Keratinocyte (primary cell): ENCODE results near the gene TMEM238L. TPM values are rescaled to one million over a fixed set of nuclear protein-coding genes. Genes with fewer than 3 reads are reported as not detected.

Experiments used
- DNase-seq: peaks from one replicate; pipeline ENCODE4 v3.0.0-alpha.2; 2011; ENCODE audit warnings: low read depth, missing footprints, low spot score
- FAIRE-seq: peaks from 2 replicates; lab custom pipeline; 2011; peaks lifted over from hg19 to GRCh38; lab: Jason Lieb, UNC
- H2AFZ ChIP-seq: 2 replicates; pipeline ENCODE4 v1.6.0; 2012; ENCODE audit warnings: low read length, control low read depth, inconsistent platforms; ENCODE audit not compliant: control insufficient read depth
- H3K27ac ChIP-seq: 2 replicates; pipeline ENCODE4 v1.5.1; 2011; ENCODE audit warnings: low read length; ENCODE audit not compliant: control insufficient read depth, insufficient read depth
- H3K27me3 ChIP-seq: 3 replicates; pipeline ENCODE4 v1.6.0; 2011; ENCODE audit warnings: low read length; ENCODE audit not compliant: control insufficient read depth, insufficient read depth; ENCODE audit errors: extremely low read depth
- H3K36me3 ChIP-seq, 2 experiments: 2 replicates in 1 of 2; 3 replicates in 1 of 2; pipeline ENCODE4 v1.5.1; 2011; ENCODE audit warnings: low read length in 2 of 2, mild to moderate bottlenecking in 1 of 2; ENCODE audit not compliant: control insufficient read depth in 2 of 2, insufficient read depth in 2 of 2; ENCODE audit errors: extremely low read depth in 1 of 2
- H3K4me1 ChIP-seq: 3 replicates; pipeline ENCODE4 v1.5.1; 2011; ENCODE audit warnings: low read length; ENCODE audit not compliant: control insufficient read depth, insufficient read depth; ENCODE audit errors: extremely low read depth
- H3K4me2 ChIP-seq: 3 replicates; pipeline ENCODE4 v1.6.0; 2011; ENCODE audit warnings: low read depth, low read length; ENCODE audit not compliant: control insufficient read depth, insufficient read depth; ENCODE audit errors: extremely low read depth
- H3K4me3 ChIP-seq, 3 experiments: fragments of 200-600 bp in 1 of 3; sonication (generic) in 1 of 3; 2 replicates in 2 of 3; 3 replicates in 1 of 3; pipeline ENCODE4 v1.5.1; 2011 to 2016; ENCODE audit warnings: low read length in 3 of 3, mild to moderate bottlenecking in 3 of 3, control low read depth in 2 of 3, inconsistent platforms in 1 of 3, low read depth in 1 of 3, mixed read lengths in 1 of 3, mixed run types in 1 of 3, moderate library complexity in 1 of 3; ENCODE audit not compliant: control insufficient read depth in 2 of 3, insufficient read depth in 2 of 3; ENCODE audit errors: extremely low read depth in 1 of 3
- H3K79me2 ChIP-seq: 2 replicates; pipeline ENCODE4 v1.6.0; 2012; ENCODE audit warnings: low read length; ENCODE audit not compliant: control insufficient read depth, insufficient read depth
- H3K9ac ChIP-seq: 3 replicates; pipeline ENCODE4 v1.6.0; 2011; ENCODE audit warnings: low read length; ENCODE audit not compliant: control insufficient read depth, insufficient read depth; ENCODE audit errors: extremely low read depth
- H3K9me1 ChIP-seq: 3 replicates; pipeline ENCODE4 v1.6.0; 2011; ENCODE audit warnings: low read length; ENCODE audit not compliant: control insufficient read depth, insufficient read depth; ENCODE audit errors: extremely low read depth
- H3K9me3 ChIP-seq: 2 replicates; pipeline ENCODE4 v1.5.1; 2012; ENCODE audit warnings: low read depth, low read length; ENCODE audit not compliant: control insufficient read depth
- H4K20me1 ChIP-seq: 3 replicates; pipeline ENCODE4 v1.6.0; 2011; ENCODE audit warnings: low read length; ENCODE audit not compliant: control insufficient read depth, insufficient read depth; ENCODE audit errors: extremely low read depth
- CTCF ChIP-seq, 3 experiments: IDR thresholded peaks in 1 of 3; conservative IDR thresholded peaks in 1 of 3; optimal IDR thresholded peaks in 1 of 3; 2 replicates in 2 of 3; 3 replicates in 1 of 3; pipeline versions ENCODE3 to v1.5.1; 2011; ENCODE audit warnings: low read length in 3 of 3, mild to moderate bottlenecking in 3 of 3, moderate library complexity in 2 of 3, control low read depth in 1 of 3, inconsistent platforms in 1 of 3; ENCODE audit not compliant: insufficient read depth in 2 of 3; ENCODE audit errors: extremely low read depth in 1 of 3
- EZH2 ChIP-seq: IDR thresholded peaks from one replicate; pipeline ENCODE4 v1.6.1; 2012; ENCODE audit warnings: inconsistent platforms, mild to moderate bottlenecking, low read length, moderate library complexity
- dilution Hi-C: fragments of 300-500 bp; cut with MboI; formaldehyde crosslinking; loops from one replicate; pipeline ENCODE4 v1.7.0; 2020; ENCODE audit warnings: low sequenced_read_pairs; ENCODE audit not compliant: extremely low pct_ligation_motif_present
- polyA plus RNA-seq, 5 experiments: library from polyadenylated mRNA; depleted of rRNA in 3 of 5; stranded (reverse) in 3 of 5; stranded (forward) in 1 of 5; unstranded in 1 of 5; fragments of >200 nt; gene quantifications; 1 replicate in 1 of 5; 2 replicates in 3 of 5; 3 replicates in 1 of 5; pipeline versions ENCODE4 v1.2.1 to v1.2.3, GENCODE V29; 2011 to 2012; ENCODE audit warnings: missing spikeins in 2 of 5, low read depth in 1 of 5, low replicate concordance in 1 of 5

The TMEM238L gene
- polyA plus RNA-seq, 1 donor (not counting 4 experiments of a cell fraction or from before 2014, with no cell fraction given) = not detected

DNA sequence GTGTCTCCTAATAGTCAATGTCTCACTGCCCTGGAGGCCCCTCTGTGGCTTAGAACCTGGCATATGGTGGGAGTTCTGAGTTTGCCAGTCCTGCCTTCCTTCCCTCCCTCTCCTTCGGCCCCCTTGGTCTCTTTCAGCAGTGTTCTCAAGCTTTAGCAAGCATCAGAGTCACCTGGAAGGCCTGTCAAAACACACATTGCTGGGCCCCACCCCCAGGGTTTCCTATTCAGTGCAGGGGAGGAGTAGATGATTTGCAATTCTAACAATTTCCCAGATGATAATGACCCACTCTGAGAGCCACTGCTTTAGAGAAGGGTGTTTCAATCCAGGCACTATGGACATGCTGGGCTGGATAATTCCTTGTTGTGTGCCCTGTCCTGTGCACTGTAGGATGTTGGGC lies 47.7 kb downstream of the TMEM238L start:
- dilution Hi-C loops = no loop called here
- H2AFZ ChIP-seq = no peak overlapping the region
- no peaks in the 10 kb centered on the region for H3K27me3 ChIP-seq
- DNase-seq (no peak), FAIRE-seq (no peak)
- H3K79me2 ChIP-seq = no peaks in the 10 kb centered on the region
- no peaks in the 10 kb centered on the region for H4K20me1 ChIP-seq
- H3K4me2 ChIP-seq = no peak overlapping the region
- H3K9ac ChIP-seq = no peak overlapping the region
- H3K4me1 ChIP-seq = no peaks in the 10 kb centered on the region
- no peak overlapping the region for H3K27ac ChIP-seq
- TF ChIP-seq EZH2 = no peak
- no peak for TF ChIP-seq CTCF (optimal IDR thresholded peaks at IDR 0.05 in 1 of 3, IDR thresholded peaks at IDR 0.05 in 1 of 3, conservative IDR thresholded peaks at IDR 0.05 in 1 of 3; ENCODE audit: extremely low read depth in 1 of 3, insufficient read depth in 2 of 3, low read length in 3 of 3)
- H3K9me3 ChIP-seq = no peaks in the 10 kb centered on the region
- no peak overlapping the region for H3K4me3 ChIP-seq
- no peaks in the 10 kb centered on the region for H3K9me1 ChIP-seq
- no peaks in the 10 kb centered on the region for H3K36me3 ChIP-seq

GRCh38 chr17:10755592-10756127 lies 48.2 kb downstream of the TMEM238L start:
- H3K4me1 ChIP-seq = no peaks in the 10 kb centered on the region
- H3K9me1 ChIP-seq = no peaks in the 10 kb centered on the region
- no peak overlapping the region for H3K27ac ChIP-seq
- H3K4me3 ChIP-seq = no peak overlapping the region
- dilution Hi-C loops = no loop called here
- no peak overlapping the region for H2AFZ ChIP-seq
- no peaks in the 10 kb centered on the region for H3K36me3 ChIP-seq
- no peak overlapping the region for H3K9ac ChIP-seq
- no peak overlapping the region for H3K4me2 ChIP-seq
- no peaks in the 10 kb centered on the region for H3K9me3 ChIP-seq
- DNase-seq = no peak
- H4K20me1 ChIP-seq = no peaks in the 10 kb centered on the region
- peaks cover 1% of the 10 kb centered on the region for H3K27me3 ChIP-seq
- FAIRE-seq = no peak
- TF ChIP-seq EZH2 (no peak), CTCF (optimal IDR thresholded peaks at IDR 0.05 in 1 of 3, IDR thresholded peaks at IDR 0.05 in 1 of 3, conservative IDR thresholded peaks at IDR 0.05 in 1 of 3; ENCODE audit: extremely low read depth in 1 of 3, insufficient read depth in 2 of 3, low read length in 3 of 3) (no peak)
- no peaks in the 10 kb centered on the region for H3K79me2 ChIP-seq
